Keratinocyte (primary cell): ENCODE measurements around the gene SCART1.

Experiments
- EZH2 ChIP-seq: IDR thresholded peaks from one replicate; pipeline ENCODE4 v1.6.1; 2012; ENCODE audit warnings: inconsistent platforms, mild to moderate bottlenecking, low read length, moderate library complexity
- TF ChIP-seq, protein P1 (sequence below), 3 experiments: IDR thresholded peaks in 1 of 3; conservative IDR thresholded peaks in 1 of 3; optimal IDR thresholded peaks in 1 of 3; 2 replicates in 2 of 3; 3 replicates in 1 of 3; pipeline versions ENCODE3 to v1.5.1; 2011; ENCODE audit warnings: low read length in 3 of 3, mild to moderate bottlenecking in 3 of 3, moderate library complexity in 2 of 3, control low read depth in 1 of 3, inconsistent platforms in 1 of 3; ENCODE audit not compliant: insufficient read depth in 2 of 3; ENCODE audit errors: extremely low read depth in 1 of 3

- TF ChIP-seq, protein P1, sequence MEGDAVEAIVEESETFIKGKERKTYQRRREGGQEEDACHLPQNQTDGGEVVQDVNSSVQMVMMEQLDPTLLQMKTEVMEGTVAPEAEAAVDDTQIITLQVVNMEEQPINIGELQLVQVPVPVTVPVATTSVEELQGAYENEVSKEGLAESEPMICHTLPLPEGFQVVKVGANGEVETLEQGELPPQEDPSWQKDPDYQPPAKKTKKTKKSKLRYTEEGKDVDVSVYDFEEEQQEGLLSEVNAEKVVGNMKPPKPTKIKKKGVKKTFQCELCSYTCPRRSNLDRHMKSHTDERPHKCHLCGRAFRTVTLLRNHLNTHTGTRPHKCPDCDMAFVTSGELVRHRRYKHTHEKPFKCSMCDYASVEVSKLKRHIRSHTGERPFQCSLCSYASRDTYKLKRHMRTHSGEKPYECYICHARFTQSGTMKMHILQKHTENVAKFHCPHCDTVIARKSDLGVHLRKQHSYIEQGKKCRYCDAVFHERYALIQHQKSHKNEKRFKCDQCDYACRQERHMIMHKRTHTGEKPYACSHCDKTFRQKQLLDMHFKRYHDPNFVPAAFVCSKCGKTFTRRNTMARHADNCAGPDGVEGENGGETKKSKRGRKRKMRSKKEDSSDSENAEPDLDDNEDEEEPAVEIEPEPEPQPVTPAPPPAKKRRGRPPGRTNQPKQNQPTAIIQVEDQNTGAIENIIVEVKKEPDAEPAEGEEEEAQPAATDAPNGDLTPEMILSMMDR (optimal IDR thresholded peaks at IDR 0.05 in 1 of 3, IDR thresholded peaks at IDR 0.05 in 1 of 3, conservative IDR thresholded peaks at IDR 0.05 in 1 of 3; ENCODE audit: extremely low read depth in 1 of 3, insufficient read depth in 2 of 3, low read length in 3 of 3): no peak
- TF ChIP-seq EZH2: no peak
These were observed 61.7 kb downstream of the SCART1 start for GRCh38 chr10:133515471-133515870.
